ENCODE results near the gene GGCX.
A peak's percentile ranks its signal among the peaks of the same experiment; 100 is the strongest.

The GGCX gene

GRCh38 chr2:85539361-85540132, 21.7 kb downstream of the GGCX start:
- peak; percentile 81 to 82 for DNase-seq

GRCh38 chr2:85538507-85539360, 22.6 kb downstream of the GGCX start, which contains the start of gene MAT2A:
MAT2A (plus strand) TSS chr2:85539168; CDS start chr2:85539288, 120 bp downstream.
- DNase-seq = peak; percentile 92 to 95

- peak; percentile 48 to 59 for DNase-seq
These were observed 23.4 kb downstream of the GGCX start for GRCh38 chr2:85537600-85538506.

- DNase-seq = no peak
These were observed 24.8 kb downstream of the GGCX start for GRCh38 chr2:85536479-85536878.

GRCh38 chr2:85534881-85535280, 26.4 kb downstream of the GGCX start:
- DNase-seq = no peak

- no peak for DNase-seq
These were observed 27.2 kb downstream of the GGCX start for GRCh38 chr2:85534099-85534498.

- DNase-seq = no peak
These were observed 29.7 kb downstream of the GGCX start for GRCh38 chr2:85531589-85531988.

- DNase-seq = no peak
These were observed 31.5 kb downstream of the GGCX start for GRCh38 chr2:85529809-85530208.

GRCh38 chr2:85528355-85528754, 32.9 kb downstream of the GGCX start:
- DNase-seq = no peak

GRCh38 chr2:85527787-85528186, 33.5 kb downstream of the GGCX start:
- DNase-seq = no peak

- no peak for DNase-seq
These were observed 35.7 kb downstream of the GGCX start for GRCh38 chr2:85525567-85525966.

- no peak for DNase-seq
These were observed 36.3 kb downstream of the GGCX start for GRCh38 chr2:85525029-85525428.

GRCh38 chr2:85524336-85524908, 36.9 kb downstream of the GGCX start:
- DNase-seq = no peak

GRCh38 chr2:85523903-85524335, 37.4 kb downstream of the GGCX start:
- DNase-seq = no peak

- DNase-seq = no peak
These were observed 38.0 kb downstream of the GGCX start for GRCh38 chr2:85523062-85523902.

- DNase-seq = no peak
These were observed 39.1 kb downstream of the GGCX start for GRCh38 chr2:85522090-85522647.

GRCh38 chr2:85516653-85517389, 44.5 kb downstream of the GGCX start:
- no peak for DNase-seq

GRCh38 chr2:85514323-85514722, 47.0 kb downstream of the GGCX start:
- no peak for DNase-seq

- DNase-seq = no peak
These were observed 50.1 kb downstream of the GGCX start for GRCh38 chr2:85511008-85511811.
